IMR-90 (cell line): ENCODE measurements around the gene PTGDS. TPM values are rescaled to one million over a fixed set of nuclear protein-coding genes. Genes with fewer than 3 reads are reported as not detected.

Source experiments
- ATAC-seq: fragments of 200-7000 bp; cut with Tn5 transposase; 2 replicates; pipeline ENCODE4 v1.9.1; 2020; ENCODE audit warnings: low read depth, mild to moderate bottlenecking, moderate library complexity
- BruUV-seq: library from RNA; stranded (reverse); fragments of 400-500 nt; replicated peaks from 2 replicates; lab custom pipeline; 2021; lab: Mats Ljungman, UMichigan
- CTCF ChIA-PET: fragments of 300-600 bp; formaldehyde crosslinking; extraction: SDS; loops from one replicate; lab custom pipeline; 2021; ENCODE audit warnings: antibody characterized with exemption; lab: Yijun Ruan, JAX
- POLR2A ChIA-PET: fragments of 300-600 bp; sonication (Branson Sonifier 250); formaldehyde crosslinking; loops from one replicate; lab custom pipeline; 2022; ENCODE audit warnings: antibody characterized with exemption; ENCODE audit not compliant: unreplicated experiment; lab: Charles Lee
- DNase-seq: peaks from one replicate; pipeline ENCODE4 v3.0.0; 2013
- H2AFZ ChIP-seq: replicated peaks from 2 replicates; pipeline ENCODE3; 2013; ENCODE audit warnings: low read length, mild to moderate bottlenecking; ENCODE audit not compliant: poor library complexity
- H2AK5ac ChIP-seq: 2 replicates; pipeline ENCODE4 v1.6.1; 2013; ENCODE audit warnings: low read depth, low read length, inconsistent platforms
- H2AK9ac ChIP-seq: replicated peaks from 2 replicates; pipeline ENCODE3; 2013; ENCODE audit warnings: mild to moderate bottlenecking, low read depth, low read length, moderate library complexity; ENCODE audit not compliant: poor library complexity
- H2BK120ac ChIP-seq: 2 replicates; pipeline ENCODE4 v1.6.1; 2013; ENCODE audit warnings: low read depth, low read length, inconsistent platforms
- H2BK15ac ChIP-seq: 3 replicates; pipeline ENCODE4 v1.6.1; 2013; ENCODE audit warnings: low read depth, low read length, inconsistent platforms
- H2BK20ac ChIP-seq: 2 replicates; pipeline ENCODE4 v1.6.1; 2013; ENCODE audit warnings: low read depth, mild to moderate bottlenecking, inconsistent platforms, low read length, moderate library complexity
- H2BK5ac ChIP-seq: 2 replicates; pipeline ENCODE4 v1.6.1; 2013; ENCODE audit warnings: mild to moderate bottlenecking, low read depth, low read length, inconsistent platforms; ENCODE audit not compliant: poor library complexity, severe bottlenecking
- H3K14ac ChIP-seq: replicated peaks from 2 replicates; pipeline ENCODE4 v1.6.1; 2013; ENCODE audit warnings: low read depth, low read length, inconsistent platforms
- H3K18ac ChIP-seq: 2 replicates; pipeline ENCODE4 v1.6.1; 2013; ENCODE audit warnings: low read depth, low read length, control low read depth
- H3K23ac ChIP-seq: 2 replicates; pipeline ENCODE4 v1.6.1; 2013; ENCODE audit warnings: low read depth, low read length, inconsistent platforms
- H3K27ac ChIP-seq: 2 replicates; pipeline ENCODE4 v1.5.1; 2013; ENCODE audit warnings: mild to moderate bottlenecking, control low read depth, low read length; ENCODE audit not compliant: insufficient read depth
- H3K27me3 ChIP-seq: 2 replicates; pipeline ENCODE4 v1.6.1; 2013; ENCODE audit warnings: low read length; ENCODE audit not compliant: control insufficient read depth, insufficient read depth
- H3K36me3 ChIP-seq: 2 replicates; pipeline ENCODE4 v1.6.1; 2013; ENCODE audit warnings: low read length, mixed read lengths; ENCODE audit not compliant: control insufficient read depth, insufficient read depth
- H3K4ac ChIP-seq: 2 replicates; pipeline ENCODE4 v1.6.1; 2013; ENCODE audit warnings: low read depth, low read length, inconsistent platforms
- H3K4me1 ChIP-seq: 2 replicates; pipeline ENCODE4 v1.6.1; 2013; ENCODE audit warnings: low read length, mixed read lengths; ENCODE audit not compliant: control insufficient read depth, insufficient read depth
- H3K4me2 ChIP-seq: 2 replicates; pipeline ENCODE4 v1.6.1; 2013; ENCODE audit warnings: low read depth, mild to moderate bottlenecking, control low read depth, low read length, moderate library complexity
- H3K4me3 ChIP-seq: 2 replicates; pipeline ENCODE4 v1.5.1; 2013; ENCODE audit warnings: low read depth, mild to moderate bottlenecking, control low read depth, low read length, moderate library complexity; ENCODE audit not compliant: insufficient read depth
- H3K56ac ChIP-seq: 2 replicates; pipeline ENCODE4 v1.6.1; 2013; ENCODE audit warnings: low read length, inconsistent platforms; ENCODE audit not compliant: insufficient read depth; ENCODE audit errors: extremely low read depth
- H3K79me1 ChIP-seq, 2 experiments: 2 replicates each; pipeline ENCODE4 v1.6.1; 2013; ENCODE audit warnings: low read length in 2 of 2, inconsistent platforms in 1 of 2, low read depth in 1 of 2
- H3K9ac ChIP-seq: 2 replicates; pipeline ENCODE4 v1.6.1; 2013; ENCODE audit warnings: low read depth, low read length, control low read depth
- H3K9me1 ChIP-seq: 2 replicates; pipeline ENCODE4 v1.6.1; 2013; ENCODE audit warnings: low read length, inconsistent platforms; ENCODE audit not compliant: insufficient read depth
- H3K9me3 ChIP-seq: 2 replicates; pipeline ENCODE4 v1.6.1; 2013; ENCODE audit warnings: low read length; ENCODE audit not compliant: control insufficient read depth, insufficient read depth
- H4K20me1 ChIP-seq: 2 replicates; pipeline ENCODE4 v1.6.1; 2013; ENCODE audit warnings: low read length, inconsistent platforms; ENCODE audit not compliant: insufficient read depth
- H4K5ac ChIP-seq: 2 replicates; pipeline ENCODE4 v1.6.1; 2013; ENCODE audit warnings: mild to moderate bottlenecking, low read depth, low read length, control low read depth
- H4K8ac ChIP-seq, 2 experiments: 2 replicates each; pipeline ENCODE4 v1.6.1; 2013; ENCODE audit warnings: low read depth in 2 of 2, low read length in 2 of 2, control low read depth in 1 of 2, inconsistent platforms in 1 of 2
- H4K91ac ChIP-seq: 2 replicates; pipeline ENCODE4 v1.6.1; 2013; ENCODE audit warnings: low read depth, low read length, inconsistent platforms; ENCODE audit not compliant: insufficient read depth
- BHLHE40 ChIP-seq: fragments of 150-350 bp; IDR thresholded peaks from 2 replicates; pipeline ENCODE4 v1.6.1; 2016; ENCODE audit warnings: mild to moderate bottlenecking, low read depth, low read length
- CEBPB ChIP-seq: IDR thresholded peaks from 2 replicates; pipeline ENCODE4 v1.6.1; 2012; ENCODE audit warnings: low read depth, low read length, improper control_type of control experiment
- CHD1 ChIP-seq: IDR thresholded peaks from 2 replicates; pipeline ENCODE4 v1.6.1; 2012; ENCODE audit warnings: low read depth, low read length, improper control_type of control experiment
- CTCF ChIP-seq: conservative IDR thresholded peaks from 2 replicates; pipeline ENCODE4 v1.5.1; 2012; ENCODE audit warnings: mild to moderate bottlenecking, low read depth, low read length, improper control_type of control experiment
- ELK1 ChIP-seq: fragments of 150-350 bp; IDR thresholded peaks from 2 replicates; pipeline ENCODE4 v1.6.1; 2016; ENCODE audit warnings: low read depth, mild to moderate bottlenecking, low read length, moderate library complexity, borderline replicate concordance
- MAFK ChIP-seq: IDR thresholded peaks from 2 replicates; pipeline ENCODE4 v1.6.1; 2012; ENCODE audit warnings: low read depth, low read length, improper control_type of control experiment
- MAZ ChIP-seq: IDR thresholded peaks from 2 replicates; pipeline ENCODE4 v1.6.1; 2012; ENCODE audit warnings: low read depth, mild to moderate bottlenecking, low read length, improper control_type of control experiment, moderate library complexity, borderline replicate concordance
- MXI1 ChIP-seq: IDR thresholded peaks from 2 replicates; pipeline ENCODE4 v1.6.1; 2012; ENCODE audit warnings: low read depth, mild to moderate bottlenecking, low read length, moderate library complexity, borderline replicate concordance
- NFE2L2 ChIP-seq: fragments of 150-350 bp; IDR thresholded peaks from 2 replicates; pipeline ENCODE4 v1.6.1; 2016; ENCODE audit warnings: low read depth, mild to moderate bottlenecking, low read length
- POLR2A ChIP-seq: IDR thresholded peaks from 2 replicates; pipeline ENCODE4 v1.6.1; 2012; ENCODE audit warnings: mild to moderate bottlenecking, low read depth, low read length
- RAD21 ChIP-seq: IDR thresholded peaks from 2 replicates; pipeline ENCODE4 v1.6.1; 2012; ENCODE audit warnings: low read length, improper control_type of control experiment
- RCOR1 ChIP-seq: IDR thresholded peaks from 2 replicates; pipeline ENCODE4 v1.6.1; 2012; ENCODE audit warnings: mild to moderate bottlenecking, low read length, improper control_type of control experiment; ENCODE audit not compliant: insufficient replicate concordance
- RFX5 ChIP-seq: IDR thresholded peaks from 2 replicates; pipeline ENCODE4 v1.8.0; 2012; ENCODE audit warnings: low read depth, mild to moderate bottlenecking, low read length, moderate library complexity
- SMC3 ChIP-seq: fragments of 150-350 bp; IDR thresholded peaks from 2 replicates; pipeline ENCODE4 v1.6.1; 2016; ENCODE audit warnings: low read depth, mild to moderate bottlenecking, antibody characterized with exemption, low read length, moderate library complexity
- USF2 ChIP-seq: fragments of 150-350 bp; IDR thresholded peaks from 2 replicates; pipeline ENCODE4 v1.6.1; 2017; ENCODE audit warnings: mild to moderate bottlenecking, antibody characterized with exemption, low read length, low read depth
- WGBS, 2 experiments: methylation state at CpG; one replicate each; pipeline versions ENCODE4 v1.1.5 to v1.1.7; 2013; ENCODE audit warnings: missing lambda C conversion rate in 2 of 2; ENCODE audit not compliant: insufficient read length in 1 of 2; ENCODE audit errors: extremely low coverage in 2 of 2; 5-methylcytosine and 5-hydroxymethylcytosine counted together
- dilution Hi-C: fragments of 300-500 bp; cut with HindIII; formaldehyde crosslinking; loops from one replicate; pipeline ENCODE4 v1.14.3; 2018; ENCODE audit warnings: low sequenced_read_pairs; ENCODE audit not compliant: unreplicated experiment
- in situ Hi-C: fragments of 300-500 bp; cut with MboI; formaldehyde crosslinking; loops from 3 replicates; pipeline ENCODE4 v1.14.3; 2019; ENCODE audit warnings: low sequenced_read_pairs, inconsistent platforms, mixed read lengths
- intact Hi-C: fragments of 100-400 bp; cut with micrococcal nuclease; formaldehyde crosslinking; loops from 2 replicates; pipeline ENCODE4 v1.10.0; 2022
- polyA plus RNA-seq, 3 experiments: library from polyadenylated mRNA; depleted of rRNA; stranded (reverse); fragments of >200 nt; gene quantifications; 2 replicates each; pipeline ENCODE4 v1.2.3, GENCODE V29; 2012; ENCODE audit warnings: low replicate concordance in 1 of 3
- total RNA-seq: library from RNA; depleted of rRNA; stranded (reverse); fragments of >200 nt; gene quantifications from 2 replicates; pipeline ENCODE4 v1.2.3, GENCODE V29; 2012

The PTGDS gene
- total and polyA plus RNA-seq, 2 of the 4 experiments (the other 2 are of a cell fraction): 1.2 TPM; not detected in 1

DNA sequence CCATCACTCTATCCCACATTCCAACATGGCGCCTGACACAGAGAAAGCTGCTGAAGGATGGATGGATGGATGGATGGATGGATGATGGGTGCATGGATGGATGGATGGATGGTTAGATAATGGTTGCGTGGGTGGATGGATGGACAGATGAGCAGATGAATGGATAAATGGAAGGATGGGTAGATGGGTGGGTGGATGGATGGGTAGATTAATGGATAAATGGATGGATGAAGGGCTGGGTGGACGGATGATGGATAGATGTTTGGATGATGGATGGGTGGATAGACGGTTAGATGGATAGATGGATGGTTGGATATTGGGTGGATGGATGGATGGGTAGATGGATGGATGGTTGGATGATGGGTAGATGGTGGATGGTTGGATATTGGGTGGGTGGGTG, 20.7 kb upstream of the PTGDS start:
- H3K79me1 ChIP-seq: no peaks in the 10 kb centered on the region
- H3K4me2 ChIP-seq: no peak overlapping the region
- H3K27ac ChIP-seq: no peak overlapping the region
- intact Hi-C loops (no loop called here), dilution Hi-C loops (no loop called here), in situ Hi-C loops (no loop called here)
- no TSS peak for BruUV-seq
- TF ChIP-seq CTCF (no peak), MAZ (no peak), SMC3 (no peak), MXI1 (no peak), ELK1 (no peak), USF2 (no peak), NFE2L2 (no peak), CHD1 (no peak), CEBPB (no peak), BHLHE40 (no peak), POLR2A (no peak), RFX5 (no peak), MAFK (no peak), RAD21 (no peak), RCOR1 (no peak)
- no peaks in the 10 kb centered on the region for H3K9me1 ChIP-seq
- ATAC-seq (no peak), DNase-seq (no peak)
- H4K91ac ChIP-seq: no peak overlapping the region
- ChIA-PET POLR2A (no interaction called here), CTCF (no interaction called here)
- H4K8ac ChIP-seq: no peak overlapping the region
- H2BK15ac ChIP-seq: no peak overlapping the region
- peak overlapping the region; percentile 21 for H2AFZ ChIP-seq
- peak overlapping the region; percentile 33 for H2BK5ac ChIP-seq
- 74 to 100% methylated on average over 2 to 3 of the region's 4 CpGs for WGBS, 2 experiments
- H3K9me3 ChIP-seq: peaks cover 3% of the 10 kb centered on the region
- H2AK9ac ChIP-seq: no peak overlapping the region
- H3K27me3 ChIP-seq: peaks cover 25% of the 10 kb centered on the region
- H3K23ac ChIP-seq: no peak overlapping the region
- H2AK5ac ChIP-seq: no peak overlapping the region
- no peak overlapping the region for H3K56ac ChIP-seq
- no peak overlapping the region for H4K5ac ChIP-seq
- no peak overlapping the region for H3K14ac ChIP-seq
- H3K36me3 ChIP-seq: no peaks in the 10 kb centered on the region
- H3K18ac ChIP-seq: no peak overlapping the region
- no peak overlapping the region for H2BK120ac ChIP-seq
- no peak overlapping the region for H3K4me3 ChIP-seq
- H3K4ac ChIP-seq: no peak overlapping the region
- no peaks in the 10 kb centered on the region for H4K20me1 ChIP-seq
- no peak overlapping the region for H2BK20ac ChIP-seq
- no peaks in the 10 kb centered on the region for H3K4me1 ChIP-seq
- no peak overlapping the region for H3K9ac ChIP-seq
